ENCODE data around the gene AACS. TPM values are rescaled to one million over a fixed set of nuclear protein-coding genes. Genes with fewer than 3 reads are reported as not detected.

AACS gene, protein sequence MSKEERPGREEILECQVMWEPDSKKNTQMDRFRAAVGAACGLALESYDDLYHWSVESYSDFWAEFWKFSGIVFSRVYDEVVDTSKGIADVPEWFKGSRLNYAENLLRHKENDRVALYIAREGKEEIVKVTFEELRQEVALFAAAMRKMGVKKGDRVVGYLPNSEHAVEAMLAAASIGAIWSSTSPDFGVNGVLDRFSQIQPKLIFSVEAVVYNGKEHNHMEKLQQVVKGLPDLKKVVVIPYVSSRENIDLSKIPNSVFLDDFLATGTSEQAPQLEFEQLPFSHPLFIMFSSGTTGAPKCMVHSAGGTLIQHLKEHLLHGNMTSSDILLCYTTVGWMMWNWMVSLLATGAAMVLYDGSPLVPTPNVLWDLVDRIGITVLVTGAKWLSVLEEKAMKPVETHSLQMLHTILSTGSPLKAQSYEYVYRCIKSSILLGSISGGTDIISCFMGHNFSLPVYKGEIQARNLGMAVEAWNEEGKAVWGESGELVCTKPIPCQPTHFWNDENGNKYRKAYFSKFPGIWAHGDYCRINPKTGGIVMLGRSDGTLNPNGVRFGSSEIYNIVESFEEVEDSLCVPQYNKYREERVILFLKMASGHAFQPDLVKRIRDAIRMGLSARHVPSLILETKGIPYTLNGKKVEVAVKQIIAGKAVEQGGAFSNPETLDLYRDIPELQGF
- 15.2 to 18.8 TPM (median 17.2 TPM) in 5 replicates for total RNA-seq (2022; extraction: Qiagen RNA extraction; ENCODE audit: low read depth)

DNA sequence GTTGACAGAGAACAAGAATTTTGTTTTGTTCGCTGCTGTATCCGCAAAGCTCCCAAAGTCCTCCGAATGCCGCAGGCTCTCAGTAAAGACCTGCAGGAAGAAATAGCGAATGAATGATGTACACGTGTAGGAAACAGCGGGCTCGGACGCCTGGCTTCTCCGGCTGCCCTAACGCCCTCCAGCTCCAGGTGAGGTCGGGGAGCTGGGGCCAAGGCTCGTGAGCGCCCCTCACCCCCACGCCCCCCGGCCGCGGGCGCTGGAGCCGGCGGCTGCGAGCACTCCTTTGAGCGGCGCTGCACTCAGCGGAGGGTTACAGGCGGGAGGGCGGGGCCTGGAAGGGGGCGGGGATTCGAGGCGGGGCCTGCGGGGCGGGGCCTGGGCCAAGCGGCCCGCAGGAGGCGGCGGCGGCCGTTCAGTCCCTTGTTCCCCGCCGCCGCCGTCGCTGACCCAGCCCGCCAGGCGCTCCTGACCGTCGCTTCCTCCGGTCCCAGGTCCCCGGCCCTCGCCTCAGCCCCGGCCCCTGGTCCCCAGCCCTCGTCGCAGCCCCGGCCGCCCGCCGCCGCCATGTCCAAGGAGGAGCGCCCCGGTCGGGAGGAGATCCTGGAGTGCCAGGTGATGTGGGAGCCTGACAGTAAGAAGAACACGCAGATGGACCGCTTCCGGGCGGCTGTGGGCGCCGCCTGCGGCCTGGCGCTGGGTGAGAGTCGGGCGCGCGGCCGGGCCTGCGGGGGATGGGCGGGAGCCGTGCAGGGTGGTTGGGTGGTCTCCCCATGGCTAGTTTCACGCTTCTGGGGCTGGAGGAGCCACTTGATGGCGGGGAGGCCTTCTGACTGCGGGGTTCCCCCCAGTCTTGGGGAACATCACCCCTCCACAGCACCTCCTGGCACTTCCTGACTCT lies at the start of gene AACS:
Gene AACS (plus strand): TSS at position 415 of the 898 bp plus-strand sequence. CDS start 150 bp downstream, at position 565.

DNA sequence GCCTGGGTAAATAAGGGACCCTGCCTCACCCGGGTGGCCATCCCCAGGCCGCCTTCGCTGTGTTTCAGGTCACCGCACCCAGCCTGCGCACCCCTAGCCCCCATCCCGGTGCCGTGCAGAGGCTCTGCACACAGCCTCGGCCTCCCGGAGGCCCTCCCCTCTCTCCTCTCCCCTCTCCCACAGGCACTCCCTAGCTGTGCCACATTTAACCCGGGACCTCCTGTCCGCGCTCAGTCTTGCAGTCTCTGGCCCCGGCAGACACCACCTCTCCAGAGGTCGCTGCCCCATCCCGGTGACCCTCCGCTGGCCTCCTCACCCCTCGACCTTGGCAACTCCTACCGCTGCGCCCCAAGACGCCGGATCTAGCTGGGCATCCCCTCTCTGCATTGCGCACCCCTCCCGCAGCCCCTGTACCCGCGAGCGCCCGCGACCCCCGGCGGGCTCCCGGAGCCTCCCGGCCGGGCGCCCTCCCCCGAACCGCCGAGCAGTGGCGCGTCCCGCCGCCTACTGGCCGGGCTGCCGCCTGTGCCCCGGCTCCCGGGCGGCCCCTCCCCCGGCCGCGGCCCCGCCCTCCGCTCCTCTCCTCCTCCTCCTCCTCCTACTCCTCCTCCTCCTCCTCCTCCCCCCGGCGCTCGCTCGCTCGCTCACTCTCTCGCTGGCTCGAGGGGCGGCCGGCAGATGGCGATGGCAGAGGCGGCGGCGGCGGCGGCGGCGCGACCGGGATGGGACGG lies 120.7 kb downstream of the AACS start, which contains the start of gene TMEM132B:
Gene TMEM132B (plus strand): TSS at position 647 of the 731 bp plus-strand sequence.

Other genes starting within 250 kb of the AACS start
- 124 to 173 TPM (median 142 TPM) in 5 replicates for gene SCARB1, start 201.6 kb upstream of the AACS start, total RNA-seq (2022; extraction: Qiagen RNA extraction; ENCODE audit: low read depth)
- gene UBC, start 150.8 kb upstream of the AACS start, total RNA-seq (2022; extraction: Qiagen RNA extraction; ENCODE audit: low read depth): 1,046 to 1,484 TPM (median 1,212 TPM) in 5 replicates
- gene DHX37, start 76.3 kb upstream of the AACS start, total RNA-seq (2022; extraction: Qiagen RNA extraction; ENCODE audit: low read depth): 36.5 to 47.1 TPM (median 44.1 TPM) in 5 replicates
- gene BRI3BP, start 71.8 kb upstream of the AACS start, total RNA-seq (2022; extraction: Qiagen RNA extraction; ENCODE audit: low read depth): 17.9 to 24.7 TPM (median 23.4 TPM) in 5 replicates
- 0.04 to 0.23 TPM (median 0.05 TPM) in 5 replicates for gene TMEM132B, start 121.0 kb downstream of the AACS start, total RNA-seq (2022; extraction: Qiagen RNA extraction; ENCODE audit: low read depth)

Data from A549 treated with DMSO at 1 μM for 4 hours (cell line).